K562 treated with DMSO at 1 percent for 24 hours (cell line): Measurements from ENCODE around the gene LOXL3. TPM values are rescaled to one million over a fixed set of nuclear protein-coding genes. Genes with fewer than 3 reads are reported as not detected.

Experiments
- total RNA-seq: library from RNA; unstranded; fragments of 300-600 nt; gene quantifications from 2 replicates; pipeline ENCODE4 v1.2.3, GENCODE V29; 2022; ENCODE audit warnings: low read depth; ENCODE audit not compliant: insufficient read depth

Gene LOXL3
- 0.57 and 0.78 TPM in 2 replicates for total RNA-seq

GRCh38 chr2:74553892-74554819 lies at the start of gene LOXL3, which contains the start of gene DOK1:
Gene LOXL3, minus strand, starts transcription at chr2:74553942. Its CDS starts 1,308 bp downstream, at chr2:74552634.
Gene DOK1, plus strand, starts transcription at chr2:74554720. Its CDS starts 35 bp downstream, at chr2:74554755.

GRCh38 chr2:74529357-74530238 lies 24.1 kb downstream of the LOXL3 start, which contains the start of the genes AUP1 and HTRA2:
Gene AUP1, minus strand, starts transcription at chr2:74529706. Its CDS starts 77 bp downstream, at chr2:74529629.
Gene HTRA2, plus strand, starts transcription at chr2:74529933. Its CDS starts 74 bp downstream, at chr2:74530007.

GRCh38 chr2:74525717-74526648 lies 27.8 kb downstream of the LOXL3 start, which contains the start of gene DQX1:
Gene DQX1, minus strand, starts transcription at chr2:74526231. Its CDS starts 502 bp downstream, at chr2:74525729.

GRCh38 chr2:74514368-74515270 lies 39.1 kb downstream of the LOXL3 start, which contains the start of gene TLX2:
Gene TLX2, plus strand, starts transcription at chr2:74514450. Its CDS starts 357 bp downstream, at chr2:74514807.

GRCh38 chr2:74507145-74507925 lies 46.4 kb downstream of the LOXL3 start, which contains the start of gene PCGF1:
Gene PCGF1, minus strand, starts transcription at chr2:74507695. Its CDS starts 27 bp downstream, at chr2:74507668.

GRCh38 chr2:74499267-74499939 lies 54.3 kb downstream of the LOXL3 start, which contains the start of gene LBX2:
Gene LBX2, minus strand, starts transcription at chr2:74499603. Its CDS starts 66 bp downstream, at chr2:74499537.

GRCh38 chr2:74482801-74483674 lies 70.7 kb downstream of the LOXL3 start, which contains the start of the genes CCDC142 and TTC31:
Gene CCDC142, minus strand, starts transcription at chr2:74482998. Its CDS starts 161 bp downstream, at chr2:74482837.
Gene TTC31, plus strand, starts transcription at chr2:74483081. Its CDS starts 15 bp downstream, at chr2:74483096.

Other genes with a start within 250 kb of the LOXL3 start
- gene SLC4A5, start 210.5 kb downstream of the LOXL3 start, total RNA-seq, result 1.1 and 1.4 TPM in 2 replicates
- gene DCTN1, start 173.6 kb downstream of the LOXL3 start, total RNA-seq, result 94.7 and 97.8 TPM in 2 replicates
- gene C2orf81, start 132.3 kb downstream of the LOXL3 start, total RNA-seq, result 1.5 and 1.9 TPM in 2 replicates
- gene WDR54, start 132.2 kb downstream of the LOXL3 start, total RNA-seq, result 33.5 and 34.9 TPM in 2 replicates
- gene RTKN, start 112.0 kb downstream of the LOXL3 start, total RNA-seq, result 7.8 and 9.6 TPM in 2 replicates
- 8.9 and 9.7 TPM in 2 replicates for gene INO80B, start 98.9 kb downstream of the LOXL3 start, total RNA-seq
- gene WBP1, start 95.5 kb downstream of the LOXL3 start, total RNA-seq, result 62.0 and 81.7 TPM in 2 replicates
- 78.8 and 82.8 TPM in 2 replicates for gene MOGS, start 88.6 kb downstream of the LOXL3 start, total RNA-seq
- gene MRPL53, start 81.3 kb downstream of the LOXL3 start, total RNA-seq, result 77.4 and 89.1 TPM in 2 replicates
- 8.3 and 9.2 TPM in 2 replicates for gene CCDC142, start 70.9 kb downstream of the LOXL3 start, total RNA-seq
- 16.8 and 18.6 TPM in 2 replicates for gene TTC31, start 70.9 kb downstream of the LOXL3 start, total RNA-seq
- gene LBX2, start 54.3 kb downstream of the LOXL3 start, total RNA-seq, result 14.9 and 16.7 TPM in 2 replicates
- gene PCGF1, start 46.2 kb downstream of the LOXL3 start, total RNA-seq, result 21.4 and 28.6 TPM in 2 replicates
- 0.24 TPM in 1 of 2 replicates, not detected in the other for gene TLX2, start 39.5 kb downstream of the LOXL3 start, total RNA-seq
- not detected in 2 replicates for gene DQX1, start 27.7 kb downstream of the LOXL3 start, total RNA-seq
- 156 and 160 TPM in 2 replicates for gene AUP1, start 24.2 kb downstream of the LOXL3 start, total RNA-seq
- 71.6 and 75.8 TPM in 2 replicates for gene HTRA2, start 24.0 kb downstream of the LOXL3 start, total RNA-seq
- 49.2 and 53.4 TPM in 2 replicates for gene DOK1, start 778 bp upstream of the LOXL3 start, total RNA-seq
- 0.27 TPM in 1 of 2 replicates, not detected in the other for gene M1AP, start 94.4 kb upstream of the LOXL3 start, total RNA-seq
- gene SEMA4F, start 100.3 kb upstream of the LOXL3 start, total RNA-seq, result 8.2 and 9.2 TPM in 2 replicates